Uterus (tissue), 4 donors: ENCODE results near the gene GNA14. TPM values are rescaled to one million over a fixed set of nuclear protein-coding genes. Genes with fewer than 3 reads are reported as not detected.

Experiments
- DNase-seq, 2 donors: peaks; one replicate each; pipeline ENCODE4 v3.0.0-alpha.2; 2019 to 2020
- H3K27ac ChIP-seq, 2 donors: fragments of 200-600 bp; sonication (generic); 1 replicate in 1 of 2; 2 replicates in 1 of 2; pipeline ENCODE4 v1.5.1; 2016 to 2018
- H3K27me3 ChIP-seq, 2 donors: fragments of 200-600 bp; sonication (generic); one replicate each; pipeline ENCODE4 v1.5.1; 2018 to 2019; ENCODE audit warnings: control low read depth in 1 of 2
- H3K36me3 ChIP-seq, 2 donors: fragments of 200-600 bp; sonication (generic); one replicate each; pipeline ENCODE4 v1.5.1; 2019; ENCODE audit warnings: control low read depth in 1 of 2
- H3K4me1 ChIP-seq, 2 donors: fragments of 200-600 bp; sonication (generic); one replicate each; pipeline ENCODE4 v1.5.1; 2018 to 2019; ENCODE audit warnings: control low read depth in 1 of 2
- H3K4me3 ChIP-seq, 2 donors: fragments of 200-600 bp; sonication (generic); 1 replicate in 1 of 2; 2 replicates in 1 of 2; pipeline ENCODE4 v1.5.1; 2018 to 2019; ENCODE audit warnings: mild to moderate bottlenecking in 1 of 2
- H3K9me3 ChIP-seq, 2 donors: fragments of 200-600 bp; sonication (generic); one replicate each; pipeline ENCODE4 v1.5.1; 2019; ENCODE audit warnings: control low read depth in 1 of 2
- CTCF ChIP-seq, 4 experiments: fragments of 200-600 bp in 2 of 4; fragments of 450-650 bp in 2 of 4; sonication (generic) in 2 of 4; IDR thresholded peaks; one replicate each; pipeline ENCODE4 v1.5.1; 2016 to 2019; ENCODE audit warnings: antibody characterized with exemption in 4 of 4, mild to moderate bottlenecking in 2 of 4, moderate library complexity in 1 of 4
- POLR2A ChIP-seq, 2 donors: fragments of 450-650 bp; IDR thresholded peaks; one replicate each; pipeline ENCODE4 v1.6.1; 2016; ENCODE audit warnings: antibody characterized with exemption in 2 of 2, mild to moderate bottlenecking in 1 of 2, moderate library complexity in 1 of 2
- intact Hi-C: fragments of 100-400 bp; cut with DNase I; formaldehyde crosslinking; loops from one replicate; pipeline ENCODE4 v1.15.1; 2023; ENCODE audit warnings: low total_unique reads
- total RNA-seq, 4 donors: library from RNA; depleted of rRNA in 3 of 4; stranded (reverse); fragments of >200 nt in 3 of 4; gene quantifications; one replicate each; pipeline versions ENCODE4 v1.1.0 to v1.2.4, GENCODE V29; 2014 to 2023
- donor health status: DM: yes; HTN: yes; CAD: no.

GNA14 gene
- total RNA-seq, 4 donors from 2014 or later: 11.3 to 23.6 (median 16.2) TPM

- intact Hi-C loops: loop anchor here (10.0 kb wide), 1 partner anchor 605 kb away; the partner anchor contains the start of gene GNAQ
- no peak for DNase-seq
- H3K27ac ChIP-seq: no peak overlapping the region
Measured at GRCh38 chr9:77429928-77430327, 218.2 kb downstream of the GNA14 start.

GRCh38 chr9:77427256-77427927, 220.7 kb downstream of the GNA14 start:
- no peaks in the 10 kb centered on the region for H3K36me3 ChIP-seq
- no peaks in the 10 kb centered on the region for H3K4me1 ChIP-seq
- no peak overlapping the region for H3K27ac ChIP-seq
- no peaks in the 10 kb centered on the region for H3K9me3 ChIP-seq
- no peaks in the 10 kb centered on the region for H3K27me3 ChIP-seq
- intact Hi-C loops: no loop called here
- no peak overlapping the region for H3K4me3 ChIP-seq
- no peak for TF ChIP-seq POLR2A (IDR thresholded peaks at IDR 0.05)
- TF ChIP-seq CTCF (IDR thresholded peaks at IDR 0.05): no peak
- no peak for DNase-seq

More at GRCh38 chr9:77429928-77430327, 218.2 kb downstream of the GNA14 start:
- Histone ChIP-seq H3K27me3 (no peaks in the 10 kb centered on the region), H3K4me3 (no peak overlapping the region), H3K4me1 (no peaks in the 10 kb centered on the region), H3K36me3 (no peaks in the 10 kb centered on the region), H3K9me3 (no peaks in the 10 kb centered on the region)
- TF ChIP-seq CTCF (IDR thresholded peaks at IDR 0.05): no peak
- TF ChIP-seq POLR2A (IDR thresholded peaks at IDR 0.05): no peak

GRCh38 chr9:77426712-77427111, 221.4 kb downstream of the GNA14 start:
- TF ChIP-seq POLR2A (IDR thresholded peaks at IDR 0.05) (no peak), CTCF (IDR thresholded peaks at IDR 0.05) (no peak)
- no peaks in the 10 kb centered on the region for H3K4me1 ChIP-seq
- no peaks in the 10 kb centered on the region for H3K9me3 ChIP-seq
- H3K27ac ChIP-seq: no peak overlapping the region
- no peaks in the 10 kb centered on the region for H3K27me3 ChIP-seq
- no peaks in the 10 kb centered on the region for H3K36me3 ChIP-seq
- intact Hi-C loops: no loop called here
- no peak for DNase-seq
- no peak overlapping the region for H3K4me3 ChIP-seq

GRCh38 chr9:77424993-77425392, 223.1 kb downstream of the GNA14 start:
- Histone ChIP-seq H3K27me3 (no peaks in the 10 kb centered on the region), H3K27ac (no peak overlapping the region), H3K9me3 (no peaks in the 10 kb centered on the region), H3K4me3 (no peak overlapping the region), H3K4me1 (no peaks in the 10 kb centered on the region), H3K36me3 (no peaks in the 10 kb centered on the region)
- intact Hi-C loops: no loop called here
- TF ChIP-seq CTCF (IDR thresholded peaks at IDR 0.05) (no peak), POLR2A (IDR thresholded peaks at IDR 0.05) (no peak)
- DNase-seq: no peak

GRCh38 chr9:77423841-77424240, 224.3 kb downstream of the GNA14 start:
- DNase-seq: no peak
- Histone ChIP-seq H3K4me1 (no peaks in the 10 kb centered on the region), H3K4me3 (no peak overlapping the region), H3K9me3 (no peaks in the 10 kb centered on the region), H3K27ac (no peak overlapping the region), H3K36me3 (no peaks in the 10 kb centered on the region), H3K27me3 (no peaks in the 10 kb centered on the region)
- no peak for TF ChIP-seq POLR2A (IDR thresholded peaks at IDR 0.05)
- TF ChIP-seq CTCF (IDR thresholded peaks at IDR 0.05): no peak
- intact Hi-C loops: no loop called here
